K562 (cell line): Measurements from ENCODE around the gene GASK1A. TPM values are rescaled to one million over a fixed set of nuclear protein-coding genes. Genes with fewer than 3 reads are reported as not detected.

Experiments
- ATAC-seq: fragments of 200-7000 bp; cut with Tn5 transposase; 3 replicates; pipeline ENCODE4 v1.9.1; 2020; ENCODE audit warnings: moderate library complexity
- BruUV-seq: library from RNA; stranded (reverse); fragments of 400-500 nt; replicated peaks from 2 replicates; lab custom pipeline; 2021; lab: Mats Ljungman, UMichigan
- CTCF ChIA-PET: fragments of 300-600 bp; formaldehyde crosslinking; extraction: SDS; loops from one replicate; lab custom pipeline; 2021; ENCODE audit warnings: low intra/inter-chr PET ratio; lab: Yijun Ruan, JAX
- POLR2A ChIA-PET: fragments of 300-600, 350-650 bp; sonication (Branson Sonifier 250); formaldehyde crosslinking; extraction: SDS; loops from one replicate; lab custom pipeline; 2021; ENCODE audit warnings: antibody characterized with exemption, inconsistent platforms; lab: Yijun Ruan, JAX
- DNase-seq, 4 experiments: peaks; one replicate each; pipeline versions ENCODE4 v3.0.0 to v3.0.0-alpha.2; 2011 to 2018; ENCODE audit warnings: low spot score in 3 of 4, mixed read lengths in 3 of 4; ENCODE audit errors: extremely low read depth in 1 of 4
- FAIRE-seq: peaks from 2 replicates; lab custom pipeline; 2011; peaks lifted over from hg19 to GRCh38; lab: Jason Lieb, UNC
- H2AFZ ChIP-seq: 2 replicates; pipeline ENCODE4 v1.6.0; 2011; ENCODE audit warnings: low read depth, low read length, control low read depth, inconsistent platforms
- H3K27ac ChIP-seq: fragments of 200-600 bp; 3 replicates; pipeline ENCODE4 v1.8.0; 2011; ENCODE audit warnings: low read depth, mild to moderate bottlenecking, control low read depth, inconsistent platforms, low read length, moderate library complexity, mixed read lengths; ENCODE audit errors: extremely low read depth
- H3K27me3 ChIP-seq, 2 experiments: fragments of 300-600 bp in 1 of 2; 2 replicates in 1 of 2; 3 replicates in 1 of 2; pipeline versions ENCODE4 v1.6.0 to v1.8.0; 2011; ENCODE audit warnings: inconsistent platforms in 2 of 2, low read length in 2 of 2, mild to moderate bottlenecking in 1 of 2, mixed read lengths in 1 of 2, moderate library complexity in 1 of 2; ENCODE audit not compliant: control insufficient read depth in 2 of 2, insufficient read depth in 2 of 2
- H3K36me3 ChIP-seq: fragments of 300-600 bp; 3 replicates; pipeline ENCODE4 v1.8.0; 2011; ENCODE audit warnings: mild to moderate bottlenecking, low read length, inconsistent platforms; ENCODE audit not compliant: control insufficient read depth, insufficient read depth
- H3K4me1 ChIP-seq, 2 experiments: fragments of 200-600 bp in 1 of 2; replicated peaks in 1 of 2; 2 replicates in 1 of 2; 3 replicates in 1 of 2; pipeline versions ENCODE4 v1.5.1 to v1.8.0; 2011; ENCODE audit warnings: inconsistent platforms in 2 of 2, low read length in 2 of 2, mild to moderate bottlenecking in 1 of 2, mixed read lengths in 1 of 2, moderate library complexity in 1 of 2; ENCODE audit not compliant: control insufficient read depth in 2 of 2, insufficient read depth in 2 of 2
- H3K4me2 ChIP-seq: 2 replicates; pipeline ENCODE4 v1.6.1; 2011; ENCODE audit warnings: low read length, control low read depth, inconsistent platforms, mixed read lengths; ENCODE audit not compliant: insufficient read depth
- H3K4me3 ChIP-seq: fragments of 200-600 bp; sonication (generic), shearing (Covaris generic); 2 replicates; pipeline ENCODE4 v1.5.1; 2016; ENCODE audit warnings: control low read depth, inconsistent platforms
- H3K79me2 ChIP-seq: fragments of 200-600 bp; 3 replicates; pipeline ENCODE4 v1.8.0; 2011; ENCODE audit warnings: low read length, inconsistent platforms; ENCODE audit not compliant: control insufficient read depth, insufficient read depth
- H3K9ac ChIP-seq, 2 experiments: 2 replicates each; pipeline versions ENCODE4 v1.6.0 to v1.6.1; 2011; ENCODE audit warnings: low read depth in 2 of 2, low read length in 2 of 2, control low read depth in 1 of 2, inconsistent platforms in 1 of 2, mild to moderate bottlenecking in 1 of 2, mixed read lengths in 1 of 2; ENCODE audit not compliant: insufficient read depth in 1 of 2
- H3K9me1 ChIP-seq: one replicate; pipeline ENCODE4 v1.6.0; 2011; ENCODE audit warnings: inconsistent platforms, mild to moderate bottlenecking, low read length, moderate library complexity; ENCODE audit not compliant: control insufficient read depth, insufficient read depth
- H3K9me3 ChIP-seq: replicated peaks from 2 replicates; pipeline ENCODE4 v1.5.1; 2011; ENCODE audit warnings: low read depth, low read length, inconsistent platforms; ENCODE audit not compliant: control insufficient read depth, insufficient read depth
- H4K20me1 ChIP-seq: replicated peaks from 2 replicates; pipeline ENCODE4 v1.6.1; 2011; ENCODE audit warnings: low read length, inconsistent platforms, mixed read lengths; ENCODE audit not compliant: control insufficient read depth, insufficient read depth
- CBX1 ChIP-seq: sonication (generic); IDR thresholded peaks from 2 replicates; pipeline ENCODE4 v1.6.1; 2016; ENCODE audit warnings: antibody characterized with exemption, low read depth, mild to moderate bottlenecking
- MTA1 ChIP-seq: fragments of 450-650 bp; IDR thresholded peaks from 2 replicates; pipeline ENCODE4 v1.6.1; 2017; ENCODE audit warnings: borderline replicate concordance
- NR1H2 ChIP-seq: sonication (generic); formaldehyde crosslinking; IDR thresholded peaks from 2 replicates; pipeline ENCODE4 v1.4.0; 2020; ENCODE audit warnings: mild to moderate bottlenecking, missing genetic modification reagents
- NR2C2 ChIP-seq, 2 experiments: fragments of 200-800 bp in 1 of 2; sonication (Bioruptor generic) in 1 of 2; sonication (generic) in 1 of 2; formaldehyde crosslinking in 1 of 2; IDR thresholded peaks; 2 replicates each; pipeline versions ENCODE4 v1.6.1 to v1.8.0; 2016 to 2022; ENCODE audit warnings: mild to moderate bottlenecking in 1 of 2, missing compliant biosample characterization in 1 of 2, missing genetic modification characterization in 1 of 2, missing genetic modification reagents in 1 of 2
- SMARCE1 ChIP-seq: fragments of 450-650 bp; IDR thresholded peaks from 2 replicates; pipeline ENCODE4 v1.7.1; 2016; ENCODE audit warnings: mild to moderate bottlenecking
- SNRNP70 ChIP-seq: fragments of 200-400 bp; formaldehyde crosslinking; optimal IDR thresholded peaks from 2 replicates; pipeline ENCODE3; 2017; ENCODE audit warnings: low read depth, low read length
- STAT5B ChIP-seq: fragments of 250-450 bp; sonication (Bioruptor Pico); IDR thresholded peaks from 2 replicates; pipeline ENCODE4 v1.8.0; 2021; ENCODE audit warnings: mild to moderate bottlenecking, inconsistent platforms
- ZFP36 ChIP-seq: fragments of 150-350 bp; IDR thresholded peaks from 2 replicates; pipeline ENCODE4 v1.6.1; 2018; ENCODE audit warnings: low read length, low read depth; ENCODE audit not compliant: partially characterized antibody
- ZNF184 ChIP-seq: sonication (generic); formaldehyde crosslinking; IDR thresholded peaks from 2 replicates; pipeline ENCODE4 v1.5.0; 2020; ENCODE audit warnings: missing genetic modification reagents
- ZNF589 ChIP-seq: fragments of 200-800 bp; sonication (Bioruptor generic); IDR thresholded peaks from 2 replicates; pipeline ENCODE4 v1.6.1; 2016; ENCODE audit warnings: low read depth, missing genetic modification characterization, missing compliant biosample characterization
- WGBS: fragments of 100-300 bp; shearing (Covaris generic); methylation state at CpG from one replicate; pipeline ENCODE4 v1.1.6; 2016; ENCODE audit warnings: low coverage, mixed read lengths; ENCODE audit not compliant: insufficient coverage; ENCODE audit errors: missing lambda C conversion rate; 5-methylcytosine and 5-hydroxymethylcytosine counted together
- in situ Hi-C: fragments of 300-500 bp; cut with MboI; formaldehyde crosslinking; loops from 4 replicates; pipeline ENCODE4 v1.15.0; 2018; ENCODE audit warnings: inconsistent platforms, mixed read lengths
- intact Hi-C: fragments of 100-400 bp; cut with micrococcal nuclease; formaldehyde crosslinking; loops from 2 replicates; pipeline ENCODE4 v1.14.2; 2022
- polyA plus RNA-seq, 8 experiments: library from polyadenylated mRNA; depleted of rRNA in 4 of 8; stranded (reverse) in 5 of 8; unstranded in 3 of 8; fragments of >200 nt; fragmentation: Nextera tagmentation in 2 of 8; fragmentation: Illumina TruSeq in 1 of 8; extraction: Ambion mirVana in 2 of 8; extraction: Trizol in 1 of 8; gene quantifications; 2 replicates each; pipeline versions ENCODE4 v1.2.1 to v1.2.3, GENCODE V29; 2011 to 2014; ENCODE audit warnings: inconsistent platforms in 1 of 8, missing spikeins in 1 of 8
- total RNA-seq, 7 experiments: library from RNA; depleted of rRNA in 6 of 7; stranded (reverse); fragments of >200 nt in 6 of 7; fragmentation: Illumina TruSeq in 2 of 7; extraction: Trizol in 2 of 7; gene quantifications; 2 replicates each; pipeline versions ENCODE4 v1.2.1 to v1.2.3, GENCODE V29; 2011 to 2021; ENCODE audit warnings: low replicate concordance in 1 of 7
- TF ChIP-seq, protein P1 (sequence below): fragments of 250-450 bp; sonication (Bioruptor Pico); IDR thresholded peaks from 2 replicates; pipeline ENCODE4 v1.8.0; 2022; ENCODE audit warnings: inconsistent platforms
- TF ChIP-seq, protein P2 (sequence below): fragments of 250-450 bp; sonication (Bioruptor Pico); IDR thresholded peaks from 2 replicates; pipeline ENCODE4 v1.5.0; 2020; ENCODE audit warnings: mild to moderate bottlenecking

GASK1A gene
- total and polyA plus RNA-seq, 9 of the 15 experiments (the other 6 are each of a cell fraction or from before 2014, with no cell fraction given) = 0.04 to 0.11 (median 0.05) TPM; not detected in 5

DNA sequence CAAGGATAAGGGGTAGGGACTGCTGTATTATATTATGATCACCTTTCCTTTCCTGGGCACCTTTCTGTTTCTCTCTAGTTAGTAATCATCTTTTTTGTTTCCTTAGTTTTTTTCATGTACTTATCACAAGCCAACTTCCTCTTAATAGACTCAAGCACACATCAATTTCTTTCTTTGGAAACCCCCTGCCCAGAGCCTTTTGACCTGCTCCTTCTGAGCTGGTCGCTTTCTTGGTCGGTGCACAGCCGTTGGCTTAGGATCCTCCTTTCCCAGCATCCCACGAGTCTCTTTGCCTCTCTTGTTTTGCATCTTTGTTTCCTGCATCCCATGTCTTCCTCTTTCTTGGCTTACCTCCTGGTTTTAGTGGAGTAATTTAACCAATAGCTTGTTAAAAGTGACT is 26.9 kb downstream of the GASK1A start:
- H3K27me3 ChIP-seq = peaks cover 10 to 14% of the 10 kb centered on the region in 2 experiments; a peak in 4 of 5 replicates
- intact Hi-C loops (no loop called here), in situ Hi-C loops (no loop called here)
- 1% methylated on average over 4 of the region's 4 CpGs for WGBS
- no peak for ATAC-seq
- no peak overlapping the region for H3K27ac ChIP-seq
- TF ChIP-seq ZNF184 (CRISPR knock-in tag) = no peak
- TF ChIP-seq ZFP36 = no peak
- no peak for TF ChIP-seq STAT5B (CRISPR knock-in tag)
- no peak for TF ChIP-seq SNRNP70
- TF ChIP-seq, protein P1, sequence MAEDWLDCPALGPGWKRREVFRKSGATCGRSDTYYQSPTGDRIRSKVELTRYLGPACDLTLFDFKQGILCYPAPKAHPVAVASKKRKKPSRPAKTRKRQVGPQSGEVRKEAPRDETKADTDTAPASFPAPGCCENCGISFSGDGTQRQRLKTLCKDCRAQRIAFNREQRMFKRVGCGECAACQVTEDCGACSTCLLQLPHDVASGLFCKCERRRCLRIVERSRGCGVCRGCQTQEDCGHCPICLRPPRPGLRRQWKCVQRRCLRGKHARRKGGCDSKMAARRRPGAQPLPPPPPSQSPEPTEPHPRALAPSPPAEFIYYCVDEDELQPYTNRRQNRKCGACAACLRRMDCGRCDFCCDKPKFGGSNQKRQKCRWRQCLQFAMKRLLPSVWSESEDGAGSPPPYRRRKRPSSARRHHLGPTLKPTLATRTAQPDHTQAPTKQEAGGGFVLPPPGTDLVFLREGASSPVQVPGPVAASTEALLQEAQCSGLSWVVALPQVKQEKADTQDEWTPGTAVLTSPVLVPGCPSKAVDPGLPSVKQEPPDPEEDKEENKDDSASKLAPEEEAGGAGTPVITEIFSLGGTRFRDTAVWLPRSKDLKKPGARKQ (CRISPR knock-in tag) = no peak
- no peak for TF ChIP-seq ZNF589 (CRISPR knock-in tag)
- no peak for TF ChIP-seq NR2C2 (CRISPR knock-in tag; IDR thresholded peaks at IDR 0.05)
- TF ChIP-seq NR2C2 (tag; IDR thresholded peaks at IDR 0.05) = no peak
- TF ChIP-seq MTA1 = no peak
- no peak for TF ChIP-seq SMARCE1
- no peak for TF ChIP-seq CBX1
- TF ChIP-seq, protein P2, sequence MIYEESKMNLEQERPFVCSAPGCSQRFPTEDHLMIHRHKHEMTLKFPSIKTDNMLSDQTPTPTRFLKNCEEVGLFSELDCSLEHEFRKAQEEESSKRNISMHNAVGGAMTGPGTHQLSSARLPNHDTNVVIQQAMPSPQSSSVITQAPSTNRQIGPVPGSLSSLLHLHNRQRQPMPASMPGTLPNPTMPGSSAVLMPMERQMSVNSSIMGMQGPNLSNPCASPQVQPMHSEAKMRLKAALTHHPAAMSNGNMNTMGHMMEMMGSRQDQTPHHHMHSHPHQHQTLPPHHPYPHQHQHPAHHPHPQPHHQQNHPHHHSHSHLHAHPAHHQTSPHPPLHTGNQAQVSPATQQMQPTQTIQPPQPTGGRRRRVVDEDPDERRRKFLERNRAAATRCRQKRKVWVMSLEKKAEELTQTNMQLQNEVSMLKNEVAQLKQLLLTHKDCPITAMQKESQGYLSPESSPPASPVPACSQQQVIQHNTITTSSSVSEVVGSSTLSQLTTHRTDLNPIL (CRISPR knock-in tag) = no peak
- TF ChIP-seq NR1H2 (CRISPR knock-in tag) = no peak
- no peak overlapping the region for H2AFZ ChIP-seq
- H3K9me1 ChIP-seq = no peaks in the 10 kb centered on the region
- no peaks in the 10 kb centered on the region for H3K79me2 ChIP-seq
- ChIA-PET POLR2A (interaction anchor here (1.1 kb wide), 1 partner anchor 10 kb away, joined by 4 read pairs; no protein-coding TSS in a partner anchor), CTCF (no interaction called here)
- H3K9ac ChIP-seq = no peak overlapping the region
- no peak for FAIRE-seq
- no peak overlapping the region for H3K4me3 ChIP-seq
- H3K36me3 ChIP-seq = no peaks in the 10 kb centered on the region
- no peak for DNase-seq
- no peaks in the 10 kb centered on the region for H4K20me1 ChIP-seq
- H3K9me3 ChIP-seq = no peaks in the 10 kb centered on the region
- H3K4me1 ChIP-seq = no peaks in the 10 kb centered on the region
- H3K4me2 ChIP-seq = no peak overlapping the region
- no TSS peak for BruUV-seq
